ENCODE data around the gene KRTAP9-1. TPM values are rescaled to one million over a fixed set of nuclear protein-coding genes. Genes with fewer than 3 reads are reported as not detected.

Gene KRTAP9-1
- total RNA-seq, 1 experiment from 2014 or later: not detected

GRCh38 chr17:41178843-41179616 lies 10.7 kb upstream of the KRTAP9-1 start:
- no TSS peak for BruUV-seq (replicated peaks)
- Histone ChIP-seq H3F3A (ENCODE audit: insufficient read depth, low read depth) (no peaks in the 10 kb centered on the region), H4K20me1 (ENCODE audit: insufficient read depth) (no peaks in the 10 kb centered on the region), H3K27me3 (ENCODE audit: insufficient read depth, low read depth) (no peaks in the 10 kb centered on the region), H3K9me3 (ENCODE audit: insufficient read depth, low read depth) (no peaks in the 10 kb centered on the region), H3K4me1 (replicated peaks; ENCODE audit: insufficient read depth) (no peaks in the 10 kb centered on the region), H3K27ac (no peak overlapping the region), H2AFZ (no peak overlapping the region), H3K4me3 (no peak overlapping the region), H3K9me2 (ENCODE audit: insufficient read depth) (no peaks in the 10 kb centered on the region), H3K36me3 (ENCODE audit: low read depth) (no peaks in the 10 kb centered on the region), H3K4me2 (no peak overlapping the region), H3K79me2 (ENCODE audit: low read depth) (no peaks in the 10 kb centered on the region)
- intact Hi-C loops (cut with micrococcal nuclease; ENCODE audit: unreplicated experiment): no loop called here
- no peak for DNase-seq
- TF ChIP-seq EZH2 (IDR thresholded peaks at IDR 0.05; ENCODE audit: low read depth) (no peak), CTCF (conservative IDR thresholded peaks at IDR 0.05) (no peak)
- ChIA-PET POLR2A (ENCODE audit: unreplicated experiment) (interaction anchor here (0.7 kb wide), 1 partner anchor 1040 kb away, joined by 5 read pairs; no protein-coding TSS in a partner anchor), CTCF (no interaction called here)

- no peaks in the 10 kb centered on the region for H3K4me1 ChIP-seq (replicated peaks; ENCODE audit: insufficient read depth)
- H3K27me3 ChIP-seq (ENCODE audit: insufficient read depth, low read depth): no peaks in the 10 kb centered on the region
- H3F3A ChIP-seq (ENCODE audit: insufficient read depth, low read depth): 0 out of 2 replicates have a peak, but pooled peaks cover 6% of the 10 kb centered on the region
- no peak within 1 kb of the TSS for H3K4me3 ChIP-seq
- no peak within 1 kb of the TSS for H2AFZ ChIP-seq
- H3K9me2 ChIP-seq (ENCODE audit: insufficient read depth): no peaks in the 10 kb centered on the region
- CTCF ChIA-PET: no interaction called here
- TF ChIP-seq EZH2 (IDR thresholded peaks at IDR 0.05; ENCODE audit: low read depth) (no peak), CTCF (conservative IDR thresholded peaks at IDR 0.05) (no peak)
- H4K20me1 ChIP-seq (ENCODE audit: insufficient read depth): no peaks in the 10 kb centered on the region
- no peak within 1 kb of the TSS for H3K4me2 ChIP-seq
- H3K27ac ChIP-seq: no peak within 1 kb of the TSS
- no peaks in the 10 kb centered on the region for H3K79me2 ChIP-seq (ENCODE audit: low read depth)
- intact Hi-C loops (cut with micrococcal nuclease; ENCODE audit: unreplicated experiment): no loop called here
- BruUV-seq (replicated peaks): no TSS peak
- no peaks in the 10 kb centered on the region for H3K36me3 ChIP-seq (ENCODE audit: low read depth)
- H3K9me3 ChIP-seq (ENCODE audit: insufficient read depth, low read depth): no peaks in the 10 kb centered on the region
- DNase-seq: no peak
- POLR2A ChIA-PET (ENCODE audit: unreplicated experiment): no interaction called here
Measured at GRCh38 chr17:41184480-41184961, 5.2 kb upstream of the KRTAP9-1 start, which contains the start of gene KRTAP4-1. Gene KRTAP4-1, minus strand, starts transcription at chr17:41184911. Its CDS starts 57 bp downstream, at chr17:41184854.

GRCh38 chr17:41185001-41185400 lies 4.7 kb upstream of the KRTAP9-1 start:
- Histone ChIP-seq H2AFZ (no peak overlapping the region), H3F3A (ENCODE audit: insufficient read depth, low read depth) (0 out of 2 replicates have a peak, but pooled peaks cover 6% of the 10 kb centered on the region), H3K27ac (no peak overlapping the region), H3K36me3 (ENCODE audit: low read depth) (no peaks in the 10 kb centered on the region), H3K79me2 (ENCODE audit: low read depth) (no peaks in the 10 kb centered on the region), H3K9me2 (ENCODE audit: insufficient read depth) (no peaks in the 10 kb centered on the region), H4K20me1 (ENCODE audit: insufficient read depth) (no peaks in the 10 kb centered on the region), H3K27me3 (ENCODE audit: insufficient read depth, low read depth) (no peaks in the 10 kb centered on the region), H3K4me3 (no peak overlapping the region), H3K9me3 (ENCODE audit: insufficient read depth, low read depth) (no peaks in the 10 kb centered on the region), H3K4me1 (replicated peaks; ENCODE audit: insufficient read depth) (no peaks in the 10 kb centered on the region), H3K4me2 (no peak overlapping the region)
- intact Hi-C loops (cut with micrococcal nuclease; ENCODE audit: unreplicated experiment): no loop called here
- DNase-seq: no peak
- TF ChIP-seq EZH2 (IDR thresholded peaks at IDR 0.05; ENCODE audit: low read depth) (no peak), CTCF (conservative IDR thresholded peaks at IDR 0.05) (no peak)
- BruUV-seq (replicated peaks): no TSS peak
- ChIA-PET CTCF (no interaction called here), POLR2A (ENCODE audit: unreplicated experiment) (no interaction called here)
